ENCODE data around the gene TBC1D3E.
"Not testable (repeated sequence)": the region's sequence is repeated elsewhere in the genome, so short reads cannot be mapped to it uniquely, and the experiment has no call there.

The TBC1D3E gene

GRCh38 chr17:38127651-38128050 lies at the start of gene TBC1D3E:
TSS of gene TBC1D3E (plus strand) at chr17:38127951. CDS start at chr17:38129496, 1,545 bp downstream.
- DNase-seq (ENCODE audit: low read depth, low spot score), result not testable (repeated sequence)

- DNase-seq (ENCODE audit: low read depth, low spot score), result not testable (repeated sequence)
Measured at GRCh38 chr17:38087344-38087743, 40.4 kb upstream of the TBC1D3E start.

GRCh38 chr17:38088120-38088519 lies 39.6 kb upstream of the TBC1D3E start:
- not testable (repeated sequence) for DNase-seq (ENCODE audit: low read depth, low spot score)

GRCh38 chr17:38094059-38094694 lies 33.6 kb upstream of the TBC1D3E start:
- DNase-seq (ENCODE audit: low read depth, low spot score), result not testable (repeated sequence)

GRCh38 chr17:38099262-38099661 lies 28.5 kb upstream of the TBC1D3E start:
- not testable (repeated sequence) for DNase-seq (ENCODE audit: low read depth, low spot score)

GRCh38 chr17:38119829-38120228 lies 7.9 kb upstream of the TBC1D3E start:
- not testable (repeated sequence) for DNase-seq (ENCODE audit: low read depth, low spot score)

- not testable (repeated sequence) for DNase-seq (ENCODE audit: low read depth, low spot score)
Measured at GRCh38 chr17:38134860-38135259, 7.1 kb downstream of the TBC1D3E start.
